H1 (cell line): ENCODE results near the gene FMN2. TPM values are rescaled to one million over a fixed set of nuclear protein-coding genes. Genes with fewer than 3 reads are reported as not detected.

Experiments used
- CTCF ChIA-PET: fragments of 300-600 bp; sonication (Branson Sonifier 250); formaldehyde crosslinking; loops from one replicate; lab custom pipeline; 2021; ENCODE audit not compliant: partially characterized antibody; lab: Charles Lee
- POLR2A ChIA-PET: fragments of 300-600 bp; sonication (Branson Sonifier 250); formaldehyde crosslinking; loops from one replicate; lab custom pipeline; 2021; ENCODE audit warnings: inconsistent platforms; ENCODE audit not compliant: partially characterized antibody; lab: Charles Lee
- DNase-seq, 2 experiments: peaks; one replicate each; pipeline versions ENCODE4 v3.0.0 to v3.0.0-alpha.2; 2010 to 2022; ENCODE audit warnings: low spot score in 2 of 2, low read depth in 1 of 2, mixed read lengths in 1 of 2
- FAIRE-seq: peaks from 2 replicates; lab custom pipeline; 2011; peaks lifted over from hg19 to GRCh38; lab: Jason Lieb, UNC
- H2AFZ ChIP-seq: 2 replicates; pipeline ENCODE4 v1.8.1; 2012; ENCODE audit warnings: low read length, inconsistent platforms
- H2AK5ac ChIP-seq: 2 replicates; pipeline ENCODE4 v1.6.1; 2013; ENCODE audit warnings: low read depth, low read length
- H2BK120ac ChIP-seq: replicated peaks from 2 replicates; pipeline ENCODE3; 2013; ENCODE audit warnings: low read depth, low read length, inconsistent platforms
- H2BK12ac ChIP-seq: 2 replicates; pipeline ENCODE4 v1.6.1; 2013; ENCODE audit warnings: low read depth, low read length
- H2BK15ac ChIP-seq: 2 replicates; pipeline ENCODE4 v1.6.1; 2013; ENCODE audit warnings: low read length
- H2BK20ac ChIP-seq: 2 replicates; pipeline ENCODE4 v1.6.1; 2013; ENCODE audit warnings: low read length
- H2BK5ac ChIP-seq: 2 replicates; pipeline ENCODE4 v1.6.1; 2013; ENCODE audit warnings: low read depth, low read length
- H3K14ac ChIP-seq: 2 replicates; pipeline ENCODE4 v1.6.1; 2013; ENCODE audit warnings: inconsistent platforms; ENCODE audit not compliant: insufficient read length
- H3K18ac ChIP-seq: 2 replicates; pipeline ENCODE4 v1.6.1; 2013; ENCODE audit warnings: low read length; ENCODE audit errors: extremely low read depth
- H3K23ac ChIP-seq: 2 replicates; pipeline ENCODE4 v1.6.1; 2013; ENCODE audit warnings: inconsistent platforms; ENCODE audit not compliant: insufficient read length
- H3K23me2 ChIP-seq: 2 replicates; pipeline ENCODE4 v1.6.1; 2013; ENCODE audit warnings: low read depth, low read length
- H3K27ac ChIP-seq: 2 replicates; pipeline ENCODE4 v1.6.1; 2011; ENCODE audit warnings: low read depth, low read length, inconsistent platforms
- H3K27me3 ChIP-seq, 4 experiments: replicated peaks in 1 of 4; 1 replicate in 1 of 4; 2 replicates in 3 of 4; pipeline versions ENCODE4 v1.6.1 to v1.8.1; 2011 to 2013; ENCODE audit warnings: low read length in 3 of 4, mild to moderate bottlenecking in 3 of 4, inconsistent platforms in 2 of 4, mixed read lengths in 2 of 4, moderate library complexity in 1 of 4; ENCODE audit not compliant: control insufficient read depth in 3 of 4, insufficient read depth in 3 of 4; ENCODE audit errors: extremely low read depth in 1 of 4
- H3K36me3 ChIP-seq, 4 experiments: 2 replicates each; pipeline versions ENCODE4 v1.6.1 to v1.8.1; 2011 to 2013; ENCODE audit warnings: mild to moderate bottlenecking in 4 of 4, low read length in 3 of 4, moderate library complexity in 2 of 4, control low read depth in 1 of 4, inconsistent platforms in 1 of 4; ENCODE audit not compliant: insufficient read depth in 4 of 4, control insufficient read depth in 2 of 4
- H3K4ac ChIP-seq: replicated peaks from 2 replicates; pipeline ENCODE3; 2013; ENCODE audit warnings: low read length, low read depth, mixed read lengths, inconsistent platforms; ENCODE audit not compliant: insufficient read length
- H3K4me1 ChIP-seq, 4 experiments: replicated peaks in 1 of 4; 1 replicate in 1 of 4; 2 replicates in 3 of 4; pipeline versions ENCODE4 v1.6.1 to v1.8.1; 2011 to 2013; ENCODE audit warnings: low read length in 3 of 4, inconsistent platforms in 2 of 4, mixed read lengths in 1 of 4; ENCODE audit not compliant: insufficient read depth in 4 of 4, control insufficient read depth in 3 of 4
- H3K4me2 ChIP-seq, 2 experiments: 2 replicates each; pipeline versions ENCODE4 v1.6.1 to v1.8.1; 2011 to 2013; ENCODE audit warnings: low read depth in 2 of 2, low read length in 2 of 2, control low read depth in 1 of 2, inconsistent platforms in 1 of 2, mild to moderate bottlenecking in 1 of 2; ENCODE audit not compliant: insufficient read depth in 1 of 2
- H3K4me3 ChIP-seq, 4 experiments: fragments of 200-600, 300-600 bp in 1 of 4; sonication (generic), shearing (Covaris generic), sonication (Bioruptor Twin) in 1 of 4; 2 replicates each; pipeline versions ENCODE4 v1.5.1 to v1.8.1; 2011 to 2016; ENCODE audit warnings: low read length in 4 of 4, low read depth in 3 of 4, control low read depth in 2 of 4, inconsistent platforms in 2 of 4, mild to moderate bottlenecking in 2 of 4, mixed read lengths in 1 of 4, moderate library complexity in 1 of 4; ENCODE audit not compliant: insufficient read depth in 2 of 4; ENCODE audit errors: extremely low read depth in 1 of 4
- H3K56ac ChIP-seq: replicated peaks from 2 replicates; pipeline ENCODE3; 2013; ENCODE audit warnings: low read depth, mild to moderate bottlenecking, mixed read lengths, low read length, inconsistent platforms; ENCODE audit not compliant: insufficient read length
- H3K79me1 ChIP-seq: 2 replicates; pipeline ENCODE4 v1.6.1; 2013; ENCODE audit warnings: low read depth, low read length, control low read depth
- H3K79me2 ChIP-seq, 2 experiments: 2 replicates each; pipeline versions ENCODE4 v1.6.1 to v1.8.1; 2012 to 2013; ENCODE audit warnings: low read length in 2 of 2, mild to moderate bottlenecking in 2 of 2, inconsistent platforms in 1 of 2; ENCODE audit not compliant: insufficient read depth in 2 of 2, control insufficient read depth in 1 of 2
- H3K9ac ChIP-seq, 4 experiments: replicated peaks in 1 of 4; 1 replicate in 1 of 4; 2 replicates in 3 of 4; pipeline versions ENCODE4 v1.6.1 to v1.8.1; 2011 to 2013; ENCODE audit warnings: low read depth in 3 of 4, low read length in 3 of 4, control low read depth in 2 of 4, mild to moderate bottlenecking in 2 of 4, moderate library complexity in 2 of 4, inconsistent platforms in 1 of 4; ENCODE audit errors: extremely low read depth in 1 of 4
- H3K9me3 ChIP-seq, 2 experiments: 2 replicates each; pipeline versions ENCODE4 v1.6.1 to v1.8.1; 2012 to 2013; ENCODE audit warnings: mild to moderate bottlenecking in 2 of 2, moderate library complexity in 2 of 2, control low read depth in 1 of 2, inconsistent platforms in 1 of 2, low read depth in 1 of 2, low read length in 1 of 2, mixed read lengths in 1 of 2; ENCODE audit not compliant: insufficient read depth in 2 of 2
- H4K20me1 ChIP-seq, 2 experiments: replicated peaks in 1 of 2; 2 replicates each; pipeline versions ENCODE3 to v1.8.1; 2011 to 2013; ENCODE audit warnings: inconsistent platforms in 2 of 2, low read length in 2 of 2, mild to moderate bottlenecking in 1 of 2; ENCODE audit not compliant: insufficient read depth in 2 of 2, control insufficient read depth in 1 of 2
- H4K5ac ChIP-seq: 2 replicates; pipeline ENCODE4 v1.6.1; 2013; ENCODE audit warnings: low read length, low read depth, mixed read lengths, inconsistent platforms; ENCODE audit not compliant: insufficient read length
- H4K8ac ChIP-seq: 2 replicates; pipeline ENCODE4 v1.8.0; 2013; ENCODE audit warnings: mild to moderate bottlenecking, moderate library complexity, low read length, inconsistent platforms; ENCODE audit not compliant: insufficient read depth; ENCODE audit errors: extremely low read depth
- H4K91ac ChIP-seq: replicated peaks from 2 replicates; pipeline ENCODE3; 2013; ENCODE audit warnings: low read length, mixed read lengths, inconsistent platforms; ENCODE audit not compliant: insufficient read length
- BCL11A ChIP-seq, 2 experiments: IDR thresholded peaks; one replicate each; pipeline ENCODE4 v1.6.1; 2011; ENCODE audit warnings: low read depth in 2 of 2, low read length in 2 of 2, mild to moderate bottlenecking in 2 of 2
- CEBPB ChIP-seq: IDR thresholded peaks from 2 replicates; pipeline ENCODE4 v1.6.1; 2012; ENCODE audit warnings: low read depth, low read length
- KDM5A ChIP-seq: fragments of 200-600 bp; IDR thresholded peaks from 2 replicates; pipeline ENCODE4 v1.7.1; 2012; ENCODE audit warnings: mild to moderate bottlenecking, low read length, inconsistent platforms, mixed read lengths
- NRF1 ChIP-seq: IDR thresholded peaks from 2 replicates; pipeline ENCODE4 v1.6.1; 2011; ENCODE audit warnings: mild to moderate bottlenecking, low read depth, low read length, improper control_type of control experiment
- POU5F1 ChIP-seq: IDR thresholded peaks from 2 replicates; pipeline ENCODE4 v1.6.1; 2011; ENCODE audit warnings: low read depth, mild to moderate bottlenecking, low read length, moderate library complexity
- RFX5 ChIP-seq: IDR thresholded peaks from 2 replicates; pipeline ENCODE4 v1.6.1; 2011; ENCODE audit warnings: low read depth, low read length, improper control_type of control experiment, borderline replicate concordance
- SAP30 ChIP-seq: fragments of 300-600 bp; sonication (generic); IDR thresholded peaks from 2 replicates; pipeline ENCODE4 v1.7.1; 2012; ENCODE audit warnings: low read length, moderate library complexity, mild to moderate bottlenecking, inconsistent platforms; ENCODE audit not compliant: insufficient read depth, insufficient replicate concordance
- SRF ChIP-seq: IDR thresholded peaks from 2 replicates; pipeline ENCODE4 v1.6.1; 2011; ENCODE audit warnings: mild to moderate bottlenecking, low read depth, low read length, moderate library complexity
- SUZ12 ChIP-seq: fragments of 200-600 bp; sonication (generic); IDR thresholded peaks from 2 replicates; pipeline ENCODE4 v1.6.1; 2012; ENCODE audit warnings: mild to moderate bottlenecking, inconsistent platforms, low read length, moderate library complexity, mixed read lengths
- TAF7 ChIP-seq: optimal IDR thresholded peaks from 2 replicates; pipeline ENCODE3; 2011; ENCODE audit warnings: low read depth, mild to moderate bottlenecking, inconsistent platforms, low read length, moderate library complexity, borderline replicate concordance
- TEAD4 ChIP-seq: IDR thresholded peaks from 2 replicates; pipeline ENCODE4 v1.6.1; 2012; ENCODE audit warnings: low read depth, low read length, inconsistent platforms, mixed read lengths
- WGBS, 2 experiments: shearing (Covaris generic) in 1 of 2; methylation state at CpG; one replicate each; pipeline versions ENCODE4 v1.1.6 to v1.1.7; 2013 to 2015; ENCODE audit warnings: low lambda C conversion rate in 2 of 2, mixed read lengths in 2 of 2, inconsistent platforms in 1 of 2, low coverage in 1 of 2, missing lambda C conversion rate in 1 of 2; ENCODE audit not compliant: insufficient replicate concordance in 2 of 2, insufficient coverage in 1 of 2, insufficient read length in 1 of 2; ENCODE audit errors: extremely low coverage in 1 of 2, missing lambda C conversion rate in 1 of 2; 5-methylcytosine and 5-hydroxymethylcytosine counted together
- polyA plus RNA-seq, 7 experiments: library from polyadenylated mRNA; depleted of rRNA in 3 of 7; stranded (reverse) in 5 of 7; unstranded in 2 of 7; fragments of >200 nt in 5 of 7; fragments of 200-250 nt in 2 of 7; gene quantifications; 1 replicate in 5 of 7; 2 replicates in 1 of 7; 4 replicates in 1 of 7; pipeline versions ENCODE4 v1.2.1 to v1.2.3, GENCODE V29; 2011 to 2013; ENCODE audit warnings: missing spikeins in 2 of 7, mixed read lengths in 2 of 7
- total RNA-seq: library from RNA; stranded (reverse); fragmentation: NEBNext Ultra II Directional; extraction: Animal tissue kit (Norgen Biotek cat#: 25700); gene quantifications from 2 replicates; pipeline ENCODE4 v1.2.1, GENCODE V29; 2021
- TF ChIP-seq, protein P1 (sequence below): IDR thresholded peaks from 2 replicates; pipeline ENCODE4 v1.6.1; 2011; ENCODE audit warnings: low read length, improper control_type of control experiment
- TF ChIP-seq, protein P2 (sequence below): IDR thresholded peaks from 2 replicates; pipeline ENCODE4 v1.6.1; 2011; ENCODE audit warnings: low read depth, mild to moderate bottlenecking, low read length; ENCODE audit not compliant: insufficient read depth

FMN2 gene
- total and polyA plus RNA-seq, 2 of the 8 experiments (the other 6 are each of a cell fraction or from before 2014, with no cell fraction given), result 0.83 to 2.0 TPM

DNA sequence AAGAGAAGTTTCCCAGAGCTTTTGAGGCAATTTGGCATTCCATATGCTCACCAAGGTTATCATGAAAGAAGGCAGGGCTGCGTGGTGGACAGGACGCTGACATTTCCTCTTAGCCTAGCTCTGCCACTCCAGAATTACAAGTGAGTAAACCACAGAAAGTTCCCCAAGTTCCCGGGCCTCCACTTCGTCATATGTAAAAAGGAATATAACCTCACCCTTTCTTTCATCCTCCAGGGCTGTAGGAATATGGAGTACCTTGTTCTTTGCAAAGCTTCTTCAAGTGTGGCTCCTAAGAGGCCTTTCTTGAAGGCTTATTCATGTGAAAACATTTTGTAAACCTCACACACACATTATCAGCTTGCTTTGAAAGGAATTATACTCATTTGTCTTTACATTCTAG lies 310.0 kb downstream of the FMN2 start:
- H3K23ac ChIP-seq, result no peak overlapping the region
- H2BK20ac ChIP-seq, result no peak overlapping the region
- 98% methylated on average over 4 of the region's 4 CpGs; no CpG with 5 or more reads in 1 of the 2 experiments for WGBS, 2 experiments
- ChIA-PET CTCF (interaction anchor here (0.8 to 1.1 kb wide), 3 partner anchors 14 to 1009 kb away, joined by 3 read pairs; no protein-coding TSS in a partner anchor), POLR2A (no interaction called here)
- no peaks in the 10 kb centered on the region for H4K20me1 ChIP-seq
- H3K4me3 ChIP-seq, result no peak overlapping the region
- H2BK120ac ChIP-seq, result no peak overlapping the region
- H4K5ac ChIP-seq, result no peak overlapping the region
- H3K27ac ChIP-seq, result no peak overlapping the region
- no peak overlapping the region for H3K14ac ChIP-seq
- no peak overlapping the region for H3K4ac ChIP-seq
- no peaks in the 10 kb centered on the region for H3K79me2 ChIP-seq
- H2AK5ac ChIP-seq, result no peak overlapping the region
- H4K91ac ChIP-seq, result no peak overlapping the region
- H3K23me2 ChIP-seq, result no peaks in the 10 kb centered on the region
- no peak overlapping the region for H3K4me2 ChIP-seq
- H3K79me1 ChIP-seq, result no peaks in the 10 kb centered on the region
- FAIRE-seq (no peak), DNase-seq (no peak)
- H2BK15ac ChIP-seq, result no peak overlapping the region
- H3K18ac ChIP-seq, result no peak overlapping the region
- no peak overlapping the region for H2BK12ac ChIP-seq
- no peak overlapping the region for H4K8ac ChIP-seq
- H2BK5ac ChIP-seq, result no peak overlapping the region
- H3K9me3 ChIP-seq, result no peaks in the 10 kb centered on the region
- H3K4me1 ChIP-seq, result 0 out of 7 replicates have a peak, but pooled peaks cover 0 to 2% (median 0%) of the 10 kb centered on the region in 4 experiments
- no peaks in the 10 kb centered on the region for H3K27me3 ChIP-seq
- no peak overlapping the region for H3K9ac ChIP-seq
- no peaks in the 10 kb centered on the region for H3K36me3 ChIP-seq
- H3K56ac ChIP-seq, result no peak overlapping the region
- no peak overlapping the region for H2AFZ ChIP-seq
- TF ChIP-seq SUZ12 (no peak), RFX5 (no peak), SAP30 (no peak), BCL11A (IDR thresholded peaks at IDR 0.05; ENCODE audit: low read depth in 2 of 2, low read length in 2 of 2) (no peak), TEAD4 (no peak), TAF7 (no peak), POU5F1 (no peak), KDM5A (no peak), NRF1 (no peak), SRF (no peak), CEBPB (no peak)
- TF ChIP-seq, protein P1, sequence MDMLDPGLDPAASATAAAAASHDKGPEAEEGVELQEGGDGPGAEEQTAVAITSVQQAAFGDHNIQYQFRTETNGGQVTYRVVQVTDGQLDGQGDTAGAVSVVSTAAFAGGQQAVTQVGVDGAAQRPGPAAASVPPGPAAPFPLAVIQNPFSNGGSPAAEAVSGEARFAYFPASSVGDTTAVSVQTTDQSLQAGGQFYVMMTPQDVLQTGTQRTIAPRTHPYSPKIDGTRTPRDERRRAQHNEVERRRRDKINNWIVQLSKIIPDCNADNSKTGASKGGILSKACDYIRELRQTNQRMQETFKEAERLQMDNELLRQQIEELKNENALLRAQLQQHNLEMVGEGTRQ, result no peak
- TF ChIP-seq, protein P2, sequence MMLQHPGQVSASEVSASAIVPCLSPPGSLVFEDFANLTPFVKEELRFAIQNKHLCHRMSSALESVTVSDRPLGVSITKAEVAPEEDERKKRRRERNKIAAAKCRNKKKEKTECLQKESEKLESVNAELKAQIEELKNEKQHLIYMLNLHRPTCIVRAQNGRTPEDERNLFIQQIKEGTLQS, result no peak
